Stimulated activated CD8-positive, alpha-beta memory T cell treated with anti-CD3 and anti-CD28 coated beads, Interleukin-12 subunit alpha, Interleukin-12 subunit beta, amount 100 ng/mL, for 4 hours (primary cell): ENCODE data around the gene LUC7L.
"Not testable (repeated sequence)": the region's sequence is repeated elsewhere in the genome, so short reads cannot be mapped to it uniquely, and the experiment has no call there.

ENCODE experiments used
- DNase-seq: peaks from one replicate; pipeline ENCODE4 v3.0.0-alpha.2; 2020; ENCODE audit warnings: low read depth

The LUC7L gene

DNA sequence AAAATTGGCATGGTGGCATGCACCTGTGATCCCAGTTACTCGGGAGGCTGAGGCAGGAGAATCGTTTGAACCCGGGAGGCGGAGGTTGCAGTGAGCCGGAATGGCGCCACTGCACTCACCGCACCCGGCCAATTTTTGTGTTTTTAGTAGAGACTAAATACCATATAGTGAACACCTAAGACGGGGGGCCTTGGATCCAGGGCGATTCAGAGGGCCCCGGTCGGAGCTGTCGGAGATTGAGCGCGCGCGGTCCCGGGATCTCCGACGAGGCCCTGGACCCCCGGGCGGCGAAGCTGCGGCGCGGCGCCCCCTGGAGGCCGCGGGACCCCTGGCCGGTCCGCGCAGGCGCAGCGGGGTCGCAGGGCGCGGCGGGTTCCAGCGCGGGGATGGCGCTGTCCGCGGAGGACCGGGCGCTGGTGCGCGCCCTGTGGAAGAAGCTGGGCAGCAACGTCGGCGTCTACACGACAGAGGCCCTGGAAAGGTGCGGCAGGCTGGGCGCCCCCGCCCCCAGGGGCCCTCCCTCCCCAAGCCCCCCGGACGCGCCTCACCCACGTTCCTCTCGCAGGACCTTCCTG lies 49.1 kb downstream of the LUC7L start, which contains the start of gene HBQ1:
Gene HBQ1, plus strand, starts transcription at position 359 of the 575 bp plus-strand sequence. Its CDS starts 28 bp downstream, at position 387.
- DNase-seq: peak; percentile 27

DNA sequence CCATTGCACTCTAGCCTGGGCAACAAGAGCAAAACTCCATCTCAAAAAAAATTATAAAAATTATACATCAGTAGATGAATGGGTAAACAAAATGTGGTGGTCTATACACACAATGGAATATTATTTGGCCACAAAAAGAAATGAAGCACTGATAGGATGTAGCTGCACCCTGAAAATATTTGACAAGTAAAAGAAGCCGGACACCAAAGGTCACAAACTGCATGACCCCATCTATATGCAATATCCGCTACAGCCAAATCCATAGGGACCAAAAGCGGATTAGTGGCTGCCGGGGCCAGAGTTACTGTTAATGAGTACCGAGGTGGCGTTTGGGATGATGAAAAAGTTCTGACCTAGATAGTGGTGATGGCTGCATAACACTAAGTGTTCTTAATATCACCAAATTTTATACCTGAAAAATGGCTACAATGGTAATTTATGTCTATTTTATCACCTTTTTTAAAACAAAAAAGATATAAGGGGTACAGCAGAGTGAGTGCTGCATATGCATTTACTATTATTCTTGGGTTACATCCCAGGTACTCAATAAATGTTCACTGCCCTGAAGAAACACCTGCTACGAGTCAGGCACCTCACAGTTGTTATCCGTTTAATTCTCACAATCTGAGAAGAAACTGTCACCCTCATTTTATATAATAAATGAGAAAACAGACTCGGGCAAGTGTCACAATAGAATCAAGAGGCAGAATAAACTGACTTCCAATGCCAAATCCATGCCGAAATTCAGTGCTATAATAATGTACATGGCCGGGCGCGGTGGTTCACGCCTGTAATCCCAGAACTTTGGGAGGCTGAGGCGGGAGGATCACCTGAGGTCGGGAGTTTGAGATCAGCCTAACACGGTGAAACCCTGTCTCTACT lies 49.8 kb downstream of the LUC7L start:
- DNase-seq: no peak

DNA sequence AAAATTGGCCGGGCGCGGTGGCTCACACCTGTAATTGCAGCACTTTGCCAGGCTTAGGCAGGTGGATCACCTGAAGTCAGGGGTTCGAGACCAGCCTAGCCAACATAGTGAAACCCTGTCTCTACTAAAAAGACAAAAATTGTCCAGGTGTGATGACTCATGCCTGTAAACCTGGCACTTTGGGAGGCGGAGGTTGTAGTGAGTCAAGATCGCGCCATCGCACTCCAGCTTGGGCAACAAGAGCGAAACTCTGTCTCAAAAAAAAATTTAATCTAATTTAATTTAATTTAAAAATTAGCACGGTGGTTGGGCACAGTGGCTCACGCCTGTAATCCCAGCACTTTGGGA lies 50.6 kb downstream of the LUC7L start:
- DNase-seq: no peak

DNA sequence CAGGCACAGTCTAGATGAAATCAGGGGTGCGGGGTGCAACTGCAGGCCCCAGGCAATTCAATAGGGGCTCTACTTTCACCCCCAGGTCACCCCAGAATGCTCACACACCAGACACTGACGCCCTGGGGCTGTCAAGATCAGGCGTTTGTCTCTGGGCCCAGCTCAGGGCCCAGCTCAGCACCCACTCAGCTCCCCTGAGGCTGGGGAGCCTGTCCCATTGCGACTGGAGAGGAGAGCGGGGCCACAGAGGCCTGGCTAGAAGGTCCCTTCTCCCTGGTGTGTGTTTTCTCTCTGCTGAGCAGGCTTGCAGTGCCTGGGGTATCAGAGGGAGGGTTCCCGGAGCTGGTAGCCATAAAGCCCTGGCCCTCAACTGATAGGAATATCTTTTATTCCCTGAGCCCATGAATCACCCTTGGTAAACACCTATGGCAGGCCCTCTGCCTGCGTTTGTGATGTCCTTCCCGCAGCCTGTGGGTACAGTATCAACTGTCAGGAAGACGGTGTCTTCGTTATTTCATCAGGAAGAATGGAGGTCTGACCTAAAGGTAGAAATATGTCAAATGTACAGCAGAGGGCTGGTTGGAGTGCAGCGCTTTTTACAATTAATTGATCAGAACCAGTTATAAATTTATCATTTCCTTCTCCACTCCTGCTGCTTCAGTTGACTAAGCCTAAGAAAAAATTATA lies 51.1 kb downstream of the LUC7L start:
- DNase-seq: no peak

DNA sequence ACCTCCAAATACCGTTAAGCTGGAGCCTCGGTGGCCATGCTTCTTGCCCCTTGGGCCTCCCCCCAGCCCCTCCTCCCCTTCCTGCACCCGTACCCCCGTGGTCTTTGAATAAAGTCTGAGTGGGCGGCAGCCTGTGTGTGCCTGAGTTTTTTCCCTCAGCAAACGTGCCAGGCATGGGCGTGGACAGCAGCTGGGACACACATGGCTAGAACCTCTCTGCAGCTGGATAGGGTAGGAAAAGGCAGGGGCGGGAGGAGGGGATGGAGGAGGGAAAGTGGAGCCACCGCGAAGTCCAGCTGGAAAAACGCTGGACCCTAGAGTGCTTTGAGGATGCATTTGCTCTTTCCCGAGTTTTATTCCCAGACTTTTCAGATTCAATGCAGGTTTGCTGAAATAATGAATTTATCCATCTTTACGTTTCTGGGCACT lies 51.8 kb downstream of the LUC7L start:
- no peak for DNase-seq

DNA sequence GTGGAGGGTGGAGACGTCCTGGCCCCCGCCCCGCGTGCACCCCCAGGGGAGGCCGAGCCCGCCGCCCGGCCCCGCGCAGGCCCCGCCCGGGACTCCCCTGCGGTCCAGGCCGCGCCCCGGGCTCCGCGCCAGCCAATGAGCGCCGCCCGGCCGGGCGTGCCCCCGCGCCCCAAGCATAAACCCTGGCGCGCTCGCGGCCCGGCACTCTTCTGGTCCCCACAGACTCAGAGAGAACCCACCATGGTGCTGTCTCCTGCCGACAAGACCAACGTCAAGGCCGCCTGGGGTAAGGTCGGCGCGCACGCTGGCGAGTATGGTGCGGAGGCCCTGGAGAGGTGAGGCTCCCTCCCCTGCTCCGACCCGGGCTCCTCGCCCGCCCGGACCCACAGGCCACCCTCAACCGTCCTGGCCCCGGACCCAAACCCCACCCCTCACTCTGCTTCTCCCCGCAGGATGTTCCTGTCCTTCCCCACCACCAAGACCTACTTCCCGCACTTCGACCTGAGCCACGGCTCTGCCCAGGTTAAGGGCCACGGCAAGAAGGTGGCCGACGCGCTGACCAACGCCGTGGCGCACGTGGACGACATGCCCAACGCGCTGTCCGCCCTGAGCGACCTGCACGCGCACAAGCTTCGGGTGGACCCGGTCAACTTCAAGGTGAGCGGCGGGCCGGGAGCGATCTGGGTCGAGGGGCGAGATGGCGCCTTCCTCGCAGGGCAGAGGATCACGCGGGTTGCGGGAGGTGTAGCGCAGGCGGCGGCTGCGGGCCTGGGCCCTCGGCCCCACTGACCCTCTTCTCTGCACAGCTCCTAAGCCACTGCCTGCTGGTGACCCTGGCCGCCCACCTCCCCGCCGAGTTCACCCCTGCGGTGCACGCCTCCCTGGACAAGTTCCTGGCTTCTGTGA lies 52.5 kb downstream of the LUC7L start, which contains the start of gene HBA1:
Gene HBA1, plus strand, starts transcription at position 204 of the 906 bp plus-strand sequence. Its CDS starts 37 bp downstream, at position 241.
- not testable (repeated sequence) for DNase-seq

DNA sequence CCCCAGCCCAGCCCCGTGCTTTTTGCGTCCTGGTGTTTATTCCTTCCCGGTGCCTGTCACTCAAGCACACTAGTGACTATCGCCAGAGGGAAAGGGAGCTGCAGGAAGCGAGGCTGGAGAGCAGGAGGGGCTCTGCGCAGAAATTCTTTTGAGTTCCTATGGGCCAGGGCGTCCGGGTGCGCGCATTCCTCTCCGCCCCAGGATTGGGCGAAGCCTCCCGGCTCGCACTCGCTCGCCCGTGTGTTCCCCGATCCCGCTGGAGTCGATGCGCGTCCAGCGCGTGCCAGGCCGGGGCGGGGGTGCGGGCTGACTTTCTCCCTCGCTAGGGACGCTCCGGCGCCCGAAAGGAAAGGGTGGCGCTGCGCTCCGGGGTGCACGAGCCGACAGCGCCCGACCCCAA lies 53.2 kb downstream of the LUC7L start:
- DNase-seq: not testable (repeated sequence)

DNA sequence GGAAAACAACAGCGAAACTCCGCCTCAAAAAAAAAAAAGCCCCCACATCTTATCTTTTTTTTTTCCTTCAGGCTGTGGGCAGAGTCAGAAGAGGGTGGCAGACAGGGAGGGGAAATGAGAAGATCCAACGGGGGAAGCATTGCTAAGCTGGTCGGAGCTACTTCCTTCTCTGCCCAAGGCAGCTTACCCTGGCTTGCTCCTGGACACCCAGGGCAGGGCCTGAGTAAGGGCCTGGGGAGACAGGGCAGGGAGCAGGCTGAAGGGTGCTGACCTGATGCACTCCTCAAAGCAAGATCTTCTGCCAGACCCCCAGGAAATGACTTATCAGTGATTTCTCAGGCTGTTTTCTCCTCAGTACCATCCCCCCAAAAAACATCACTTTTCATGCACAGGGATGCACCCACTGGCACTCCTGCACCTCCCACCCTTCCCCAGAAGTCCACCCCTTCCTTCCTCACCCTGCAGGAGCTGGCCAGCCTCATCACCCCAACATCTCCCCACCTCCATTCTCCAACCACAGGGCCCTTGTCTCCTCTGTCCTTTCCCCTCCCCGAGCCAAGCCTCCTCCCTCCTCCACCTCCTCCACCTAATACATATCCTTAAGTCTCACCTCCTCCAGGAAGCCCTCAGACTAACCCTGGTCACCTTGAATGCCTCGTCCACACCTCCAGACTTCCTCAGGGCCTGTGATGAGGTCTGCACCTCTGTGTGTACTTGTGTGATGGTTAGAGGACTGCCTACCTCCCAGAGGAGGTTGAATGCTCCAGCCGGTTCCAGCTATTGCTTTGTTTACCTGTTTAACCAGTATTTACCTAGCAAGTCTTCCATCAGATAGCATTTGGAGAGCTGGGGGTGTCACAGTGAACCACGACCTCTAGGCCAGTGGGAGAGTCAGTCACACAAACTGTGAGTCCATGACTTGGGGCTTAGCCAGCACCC lies 54.0 kb downstream of the LUC7L start:
- DNase-seq: no peak

DNA sequence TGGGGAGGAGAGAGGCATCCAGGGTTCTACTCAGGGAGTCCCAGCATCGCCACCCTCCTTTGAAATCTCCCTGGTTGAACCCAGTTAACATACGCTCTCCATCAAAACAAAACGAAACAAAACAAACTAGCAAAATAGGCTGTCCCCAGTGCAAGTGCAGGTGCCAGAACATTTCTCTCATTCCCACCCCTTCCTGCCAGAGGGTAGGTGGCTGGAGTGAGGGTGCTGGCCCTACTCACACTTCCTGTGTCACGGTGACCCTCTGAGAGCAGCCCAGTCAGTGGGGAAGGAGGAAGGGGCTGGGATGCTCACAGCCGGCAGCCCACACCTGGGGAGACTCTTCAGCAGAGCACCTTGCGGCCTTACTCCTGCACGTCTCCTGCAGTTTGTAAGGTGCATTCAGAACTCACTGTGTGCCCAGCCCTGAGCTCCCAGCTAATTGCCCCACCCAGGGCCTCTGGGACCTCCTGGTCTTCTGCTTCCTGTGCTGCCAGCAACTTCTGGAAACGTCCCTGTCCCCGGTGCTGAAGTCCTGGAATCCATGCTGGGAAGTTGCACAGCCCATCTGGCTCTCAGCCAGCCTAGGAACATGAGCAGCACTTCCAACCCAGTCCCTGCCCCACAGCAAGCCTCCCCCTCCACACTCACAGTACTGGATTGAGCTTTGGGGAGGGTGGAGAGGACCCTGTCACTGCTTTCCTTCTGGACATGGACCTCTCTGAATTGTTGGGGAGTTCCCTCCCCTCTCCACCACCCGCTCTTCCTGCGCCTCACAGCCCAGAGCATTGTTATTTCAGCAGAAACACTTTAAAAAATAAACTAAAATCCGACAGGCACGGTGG lies 55.1 kb downstream of the LUC7L start:
- DNase-seq: not testable (repeated sequence)

DNA sequence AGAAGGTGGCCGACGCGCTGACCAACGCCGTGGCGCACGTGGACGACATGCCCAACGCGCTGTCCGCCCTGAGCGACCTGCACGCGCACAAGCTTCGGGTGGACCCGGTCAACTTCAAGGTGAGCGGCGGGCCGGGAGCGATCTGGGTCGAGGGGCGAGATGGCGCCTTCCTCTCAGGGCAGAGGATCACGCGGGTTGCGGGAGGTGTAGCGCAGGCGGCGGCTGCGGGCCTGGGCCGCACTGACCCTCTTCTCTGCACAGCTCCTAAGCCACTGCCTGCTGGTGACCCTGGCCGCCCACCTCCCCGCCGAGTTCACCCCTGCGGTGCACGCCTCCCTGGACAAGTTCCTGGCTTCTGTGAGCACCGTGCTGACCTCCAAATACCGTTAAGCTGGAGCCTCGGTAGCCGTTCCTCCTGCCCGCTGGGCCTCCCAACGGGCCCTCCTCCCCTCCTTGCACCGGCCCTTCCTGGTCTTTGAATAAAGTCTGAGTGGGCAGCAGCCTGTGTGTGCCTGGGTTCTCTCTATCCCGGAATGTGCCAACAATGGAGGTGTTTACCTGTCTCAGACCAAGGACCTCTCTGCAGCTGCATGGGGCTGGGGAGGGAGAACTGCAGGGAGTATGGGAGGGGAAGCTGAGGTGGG lies 55.9 kb downstream of the LUC7L start:
- DNase-seq: not testable (repeated sequence)

DNA sequence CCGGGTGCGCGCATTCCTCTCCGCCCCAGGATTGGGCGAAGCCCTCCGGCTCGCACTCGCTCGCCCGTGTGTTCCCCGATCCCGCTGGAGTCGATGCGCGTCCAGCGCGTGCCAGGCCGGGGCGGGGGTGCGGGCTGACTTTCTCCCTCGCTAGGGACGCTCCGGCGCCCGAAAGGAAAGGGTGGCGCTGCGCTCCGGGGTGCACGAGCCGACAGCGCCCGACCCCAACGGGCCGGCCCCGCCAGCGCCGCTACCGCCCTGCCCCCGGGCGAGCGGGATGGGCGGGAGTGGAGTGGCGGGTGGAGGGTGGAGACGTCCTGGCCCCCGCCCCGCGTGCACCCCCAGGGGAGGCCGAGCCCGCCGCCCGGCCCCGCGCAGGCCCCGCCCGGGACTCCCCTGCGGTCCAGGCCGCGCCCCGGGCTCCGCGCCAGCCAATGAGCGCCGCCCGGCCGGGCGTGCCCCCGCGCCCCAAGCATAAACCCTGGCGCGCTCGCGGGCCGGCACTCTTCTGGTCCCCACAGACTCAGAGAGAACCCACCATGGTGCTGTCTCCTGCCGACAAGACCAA lies 56.8 kb downstream of the LUC7L start, which contains the start of gene HBA2:
Gene HBA2, plus strand, starts transcription at position 503 of the 568 bp plus-strand sequence. Its CDS starts 37 bp downstream, at position 540.
- DNase-seq: not testable (repeated sequence)

DNA sequence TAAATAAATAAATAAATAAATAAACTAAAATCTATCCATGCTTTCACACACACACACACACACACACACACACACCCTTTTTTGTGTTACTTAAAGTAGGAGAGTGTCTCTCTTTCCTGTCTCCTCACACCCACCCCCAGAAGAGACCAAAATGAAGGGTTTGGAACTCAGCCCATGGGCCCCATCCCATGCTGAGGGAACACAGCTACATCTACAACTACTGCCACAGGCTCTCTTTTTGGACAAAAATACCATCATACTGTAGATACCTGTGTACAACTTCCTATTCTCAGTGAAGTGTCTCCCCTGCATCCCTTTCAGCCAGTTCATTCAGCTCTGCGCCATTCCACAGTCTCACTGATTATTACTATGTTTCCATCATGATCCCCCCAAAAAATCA lies 58.5 kb downstream of the LUC7L start:
- DNase-seq: no peak

DNA sequence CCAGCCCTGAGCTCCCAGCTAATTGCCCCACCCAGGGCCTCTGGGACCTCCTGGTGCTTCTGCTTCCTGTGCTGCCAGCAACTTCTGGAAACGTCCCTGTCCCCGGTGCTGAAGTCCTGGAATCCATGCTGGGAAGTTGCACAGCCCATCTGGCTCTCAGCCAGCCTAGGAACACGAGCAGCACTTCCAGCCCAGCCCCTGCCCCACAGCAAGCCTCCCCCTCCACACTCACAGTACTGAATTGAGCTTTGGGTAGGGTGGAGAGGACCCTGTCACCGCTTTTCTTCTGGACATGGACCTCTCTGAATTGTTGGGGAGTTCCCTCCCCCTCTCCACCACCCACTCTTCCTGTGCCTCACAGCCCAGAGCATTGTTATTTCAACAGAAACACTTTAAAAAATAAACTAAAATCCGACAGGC lies 59.2 kb downstream of the LUC7L start:
- DNase-seq: not testable (repeated sequence)

DNA sequence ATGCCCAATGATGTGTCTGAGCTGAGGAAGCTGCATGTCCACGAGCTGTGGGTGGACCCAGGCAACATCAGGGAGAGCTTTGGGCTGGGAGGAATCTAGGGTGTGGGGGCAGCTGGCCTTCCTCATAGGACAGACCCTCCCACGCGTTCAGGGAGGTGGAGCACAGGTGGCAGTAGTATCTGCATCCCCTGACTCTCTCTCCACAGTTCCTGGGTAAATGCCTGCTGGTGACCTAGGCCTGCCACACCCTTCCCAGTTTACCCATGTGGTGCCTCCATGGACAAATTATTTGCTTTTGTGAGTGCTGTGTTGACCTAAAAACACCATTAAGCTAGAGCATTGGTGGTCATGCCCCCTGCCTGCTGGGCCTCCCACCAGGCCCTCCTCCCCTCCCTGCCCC lies 60.2 kb downstream of the LUC7L start:
- no peak for DNase-seq

DNA sequence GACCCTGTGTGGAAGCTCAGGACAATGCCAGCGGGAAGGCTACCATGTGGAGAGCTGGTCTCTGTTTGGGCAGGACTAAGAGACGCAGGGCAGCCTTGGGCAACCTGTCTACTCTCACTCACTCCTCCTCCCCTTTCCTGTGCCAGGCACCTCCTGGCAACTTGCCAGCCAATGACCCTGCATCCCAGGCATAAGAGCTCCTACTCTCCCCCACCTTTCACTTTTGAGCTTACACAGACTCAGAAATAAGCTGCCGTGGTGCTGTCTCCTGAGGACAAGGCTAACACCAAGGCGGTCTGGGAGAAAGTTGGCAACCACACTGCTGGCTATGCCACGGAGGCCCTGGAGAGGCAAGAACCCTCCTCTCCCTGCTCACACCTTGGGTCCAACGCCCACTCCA lies 60.8 kb downstream of the LUC7L start:
- DNase-seq: no peak

DNA sequence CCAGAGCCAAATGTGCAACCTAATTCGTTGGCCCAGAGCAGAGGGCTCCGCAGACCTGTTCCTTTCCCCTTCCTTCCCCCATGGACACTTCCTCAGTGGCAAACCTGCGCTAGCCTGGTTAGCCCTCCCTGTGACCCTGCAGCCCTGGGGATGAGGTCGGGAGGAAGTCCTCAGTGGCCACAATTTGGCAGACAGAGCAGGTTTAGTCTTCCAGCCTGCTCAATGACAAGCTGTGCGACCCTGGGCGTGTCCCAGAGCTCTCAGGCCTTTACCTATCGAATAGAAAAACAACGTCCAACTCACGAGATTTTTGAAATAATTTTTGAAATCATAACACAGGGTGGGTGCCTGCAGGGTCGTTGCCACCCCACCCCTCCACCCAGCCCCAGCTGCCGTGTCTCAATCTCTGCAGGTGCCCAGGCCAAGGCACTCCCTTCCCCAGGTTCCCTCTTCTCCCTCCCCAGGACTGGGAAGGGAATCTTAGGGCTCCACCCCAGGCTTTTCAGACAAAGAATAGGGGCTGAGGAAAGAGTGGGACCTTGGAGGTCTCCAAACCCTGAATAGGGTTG lies 62.0 kb downstream of the LUC7L start:
- no peak for DNase-seq

DNA sequence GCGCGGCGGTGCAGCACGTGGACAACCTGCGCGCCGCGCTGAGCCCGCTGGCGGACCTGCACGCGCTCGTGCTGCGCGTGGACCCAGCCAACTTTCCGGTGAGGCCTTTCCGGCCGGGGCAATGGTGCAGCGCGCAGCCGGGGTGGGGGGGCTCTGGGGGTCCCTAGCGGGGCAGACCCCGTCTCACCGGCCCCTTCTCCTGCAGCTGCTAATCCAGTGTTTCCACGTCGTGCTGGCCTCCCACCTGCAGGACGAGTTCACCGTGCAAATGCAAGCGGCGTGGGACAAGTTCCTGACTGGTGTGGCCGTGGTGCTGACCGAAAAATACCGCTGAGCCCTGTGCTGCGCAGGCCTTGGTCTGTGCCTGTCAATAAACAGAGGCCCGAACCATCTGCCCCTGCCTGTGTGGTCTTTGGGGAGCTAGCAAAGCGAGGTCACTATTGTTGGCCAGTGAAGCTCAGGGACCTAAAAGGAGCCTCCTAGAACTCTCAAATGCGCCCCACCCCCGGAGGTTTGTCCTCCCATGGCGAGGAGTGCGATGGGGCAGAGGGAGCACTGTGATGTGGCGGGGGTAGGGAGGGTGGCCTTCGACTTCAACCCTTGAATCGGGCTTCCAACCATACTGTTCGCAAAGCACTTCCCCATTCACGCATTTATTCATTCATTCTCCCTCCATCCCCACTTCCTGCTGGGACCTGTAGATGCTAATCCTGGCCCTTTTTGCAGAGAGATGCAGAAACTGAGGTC lies 62.7 kb downstream of the LUC7L start:
- DNase-seq: no peak
